Head of caudate nucleus (tissue), 42 donors: Measurements from ENCODE around the gene BSND.

Experiments used
- DNase-seq, 42 donors: peaks; one replicate each; pipeline versions ENCODE4 v3.0.0 to v3.0.0-alpha.2; 2020 to 2021; ENCODE audit warnings: mixed read lengths in 7 of 42
- intact Hi-C: fragments of 100-400 bp; cut with DNase I; formaldehyde crosslinking; loops from one replicate; pipeline ENCODE4 v1.15.0; 2022

BSND gene

DNA sequence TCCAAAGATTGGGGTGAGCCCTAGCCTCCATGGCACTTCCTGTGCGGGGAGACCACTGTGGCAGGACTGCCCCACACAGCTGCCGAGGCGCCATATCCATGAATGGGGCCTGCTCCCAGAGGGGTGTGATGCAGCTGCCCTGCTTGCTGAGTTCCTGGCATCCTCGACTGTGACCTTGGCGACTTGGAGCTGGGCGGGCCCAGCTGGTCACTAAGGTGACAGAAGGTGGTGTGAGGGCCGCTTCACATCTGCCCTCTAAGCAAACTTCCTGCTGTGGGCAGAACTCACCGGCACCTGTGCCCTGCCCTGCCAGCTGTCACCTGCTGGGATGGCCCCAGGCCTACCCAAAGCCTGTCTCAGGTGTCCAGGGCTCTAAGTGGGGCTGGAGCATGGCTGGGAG is 9.3 kb upstream of the BSND start:
- intact Hi-C loops: no loop called here
- DNase-seq: no peak

DNA sequence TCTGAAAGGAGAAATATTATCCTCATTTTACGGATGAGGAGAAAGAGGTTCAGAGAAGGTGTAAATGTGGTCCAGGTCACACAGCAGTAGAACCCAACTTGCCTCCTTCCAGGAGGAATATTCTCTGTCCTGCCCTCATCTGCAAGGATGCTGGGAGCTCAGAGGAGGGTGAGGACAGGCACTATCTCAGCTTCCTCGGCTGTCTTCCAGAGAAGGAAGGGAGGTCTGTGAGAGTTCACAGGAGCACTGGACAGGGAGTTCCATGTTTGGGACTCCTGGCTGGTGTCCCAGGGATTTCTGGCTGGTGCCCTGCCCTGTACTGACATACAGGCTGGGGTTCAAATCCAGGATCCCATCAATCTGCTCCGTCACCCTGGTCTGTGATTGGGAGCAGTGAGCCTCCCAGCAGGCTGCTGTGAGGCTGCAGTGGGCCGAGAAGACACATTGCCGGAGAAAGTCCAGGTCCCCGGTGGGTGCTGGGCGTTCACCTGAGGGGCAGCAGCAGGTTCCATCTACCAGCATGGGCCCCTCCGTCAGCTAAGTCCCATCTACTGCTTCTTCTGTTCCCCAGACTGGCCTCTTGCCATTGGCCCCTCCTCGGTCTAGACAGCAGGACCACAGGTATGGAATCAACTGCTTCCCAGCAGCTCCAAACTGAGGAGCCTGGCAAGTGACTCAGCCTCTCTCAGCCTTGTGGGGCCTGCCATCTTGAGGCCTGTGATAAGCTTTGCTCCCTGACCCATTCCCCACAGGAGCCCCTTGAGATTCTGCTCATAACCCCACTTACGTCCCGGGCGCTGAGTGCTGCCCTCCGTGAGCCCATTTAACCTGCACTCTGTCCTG is 8.5 kb upstream of the BSND start:
- no peak for DNase-seq
- intact Hi-C loops: no loop called here

DNA sequence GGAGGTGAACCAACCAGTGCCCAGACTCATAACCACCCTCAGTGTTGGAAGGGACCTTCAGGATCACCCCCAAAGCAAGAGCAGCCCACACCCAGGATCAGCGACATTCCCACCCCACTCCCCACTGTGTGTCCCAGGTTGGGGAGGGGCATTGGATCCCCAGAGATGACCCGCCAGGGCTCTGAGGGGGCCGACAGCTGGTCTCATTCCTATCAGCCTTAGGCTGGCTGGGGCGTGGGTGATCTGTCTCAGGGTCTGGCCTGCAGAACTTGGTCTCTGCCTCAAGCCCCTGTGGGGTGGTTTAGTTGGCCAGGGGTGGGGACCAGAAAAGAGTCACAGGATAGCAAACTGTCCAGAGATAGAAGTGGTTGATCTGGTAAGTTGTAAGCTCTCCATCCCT is 7.8 kb upstream of the BSND start:
- intact Hi-C loops: no loop called here
- no peak for DNase-seq

DNA sequence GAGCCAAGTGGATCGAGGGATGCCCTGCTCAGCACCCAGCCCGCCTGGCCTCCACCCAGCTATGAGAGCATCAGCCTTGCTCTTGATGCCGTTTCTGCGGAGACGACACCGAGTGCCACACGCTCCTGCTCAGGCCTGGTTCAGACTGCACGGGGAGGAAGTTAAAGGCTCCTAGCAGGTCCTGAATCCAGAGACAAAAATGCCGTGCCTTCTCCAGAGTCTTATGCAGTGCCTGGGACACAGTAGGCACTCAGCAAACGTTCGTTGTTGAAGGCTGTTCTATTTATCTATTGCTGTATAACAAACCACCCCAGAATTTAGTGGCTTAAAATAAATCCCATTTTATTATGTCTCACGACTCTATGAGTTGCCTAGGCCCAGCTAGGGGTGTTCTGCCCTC is 6.8 kb upstream of the BSND start:
- no peak for DNase-seq
- intact Hi-C loops: no loop called here

GRCh38 chr1:54993140-54993539 is 5.6 kb upstream of the BSND start:
- intact Hi-C loops: no loop called here
- no peak for DNase-seq

DNA sequence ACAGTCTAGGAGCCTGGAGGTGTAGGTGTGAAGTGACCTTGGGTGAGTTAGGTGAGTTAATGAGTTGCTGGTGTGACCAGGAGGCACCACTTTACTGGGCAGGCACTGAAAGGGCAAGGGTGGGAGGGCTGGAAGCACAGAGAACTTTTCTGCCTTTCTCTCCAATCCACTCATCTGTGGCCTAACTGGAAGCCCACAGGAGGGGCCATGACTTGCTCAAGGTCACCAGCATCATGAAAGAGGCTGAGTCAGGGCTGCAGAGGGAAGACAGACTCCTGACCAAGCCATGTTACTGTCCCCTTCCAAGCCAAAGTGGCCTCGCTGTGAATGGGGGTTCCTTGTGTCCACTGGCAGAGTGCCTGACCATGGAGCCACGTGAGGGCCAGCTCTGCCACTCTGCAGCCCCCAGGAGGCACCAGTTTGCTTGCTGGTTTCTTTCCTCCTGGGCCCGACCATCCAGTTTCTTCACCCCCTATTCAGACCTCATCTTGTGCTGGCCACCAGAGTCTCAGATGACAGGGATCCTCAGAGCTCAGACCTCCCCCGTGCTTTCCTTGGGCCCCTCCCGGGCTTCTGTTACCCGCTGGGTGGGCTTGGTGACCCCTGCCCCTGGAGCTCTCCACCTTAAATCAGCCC is 4.3 kb upstream of the BSND start:
- intact Hi-C loops: no loop called here
- no peak for DNase-seq

DNA sequence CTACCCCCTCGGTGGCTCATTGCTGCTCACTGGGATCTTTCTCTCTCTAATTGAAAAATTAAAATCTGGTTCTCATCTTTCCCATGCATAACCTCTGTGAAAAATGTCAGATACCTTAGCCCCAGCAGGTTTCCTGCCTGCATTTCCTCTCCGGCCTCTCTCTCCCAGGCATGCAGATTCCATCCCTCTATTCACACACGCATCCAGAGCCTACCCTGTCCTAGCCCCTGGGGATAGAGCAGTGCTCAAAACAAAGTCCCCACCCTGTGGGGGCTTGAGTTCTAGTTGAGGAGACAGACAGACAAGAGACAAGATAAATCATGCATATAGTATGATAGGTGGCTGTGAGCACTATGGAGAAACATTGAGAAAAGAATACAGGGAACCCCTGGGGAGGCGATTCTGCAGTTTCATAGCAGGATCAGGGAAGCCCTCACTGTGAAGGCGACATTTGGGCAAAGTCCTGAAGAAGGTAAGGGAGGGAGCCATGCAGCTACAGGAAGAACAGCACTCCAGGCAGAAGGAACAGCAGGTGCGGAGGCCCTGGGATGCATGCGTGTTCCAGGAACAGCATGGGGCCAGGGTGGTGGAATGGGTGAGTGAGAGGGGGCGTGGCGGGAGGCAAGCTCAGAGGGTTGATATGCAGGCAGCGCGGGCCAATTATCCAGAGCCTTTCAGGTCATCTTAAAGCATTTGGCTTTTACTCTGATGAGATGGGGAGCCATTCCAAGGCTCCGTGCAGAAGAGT is 3.5 kb upstream of the BSND start:
- intact Hi-C loops: no loop called here
- DNase-seq: no peak

DNA sequence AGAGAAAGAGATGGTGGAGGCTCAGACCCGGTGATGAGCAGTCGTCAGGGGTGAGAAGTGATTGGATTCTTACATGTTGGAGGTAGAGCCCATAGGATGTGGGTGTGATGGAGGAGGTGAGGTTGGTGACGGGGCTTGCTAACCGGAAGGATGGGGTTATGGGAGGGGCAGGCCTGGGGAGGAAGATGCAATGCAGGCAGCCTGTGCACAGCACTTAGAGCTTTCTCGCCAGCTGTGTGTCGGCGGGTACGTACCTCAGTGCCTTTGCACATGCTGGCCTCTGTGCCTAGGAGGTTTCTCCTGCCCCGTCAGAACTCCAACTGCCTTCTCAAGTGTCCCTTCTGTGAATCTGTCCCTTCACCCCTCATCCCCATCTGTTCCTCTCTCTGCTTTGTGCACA is 2.9 kb upstream of the BSND start:
- intact Hi-C loops: loop anchor here (2.0 kb wide), 1 partner anchor 51 kb away; no protein-coding TSS in a partner anchor
- no peak for DNase-seq

GRCh38 chr1:54996359-54996868 is 2.3 kb upstream of the BSND start:
- intact Hi-C loops: loop anchor here (2.0 kb wide), 1 partner anchor 52 kb away; no protein-coding TSS in a partner anchor
- DNase-seq: peak in 41 of 42 donors; percentile 45 to 89 (median 77)

DNA sequence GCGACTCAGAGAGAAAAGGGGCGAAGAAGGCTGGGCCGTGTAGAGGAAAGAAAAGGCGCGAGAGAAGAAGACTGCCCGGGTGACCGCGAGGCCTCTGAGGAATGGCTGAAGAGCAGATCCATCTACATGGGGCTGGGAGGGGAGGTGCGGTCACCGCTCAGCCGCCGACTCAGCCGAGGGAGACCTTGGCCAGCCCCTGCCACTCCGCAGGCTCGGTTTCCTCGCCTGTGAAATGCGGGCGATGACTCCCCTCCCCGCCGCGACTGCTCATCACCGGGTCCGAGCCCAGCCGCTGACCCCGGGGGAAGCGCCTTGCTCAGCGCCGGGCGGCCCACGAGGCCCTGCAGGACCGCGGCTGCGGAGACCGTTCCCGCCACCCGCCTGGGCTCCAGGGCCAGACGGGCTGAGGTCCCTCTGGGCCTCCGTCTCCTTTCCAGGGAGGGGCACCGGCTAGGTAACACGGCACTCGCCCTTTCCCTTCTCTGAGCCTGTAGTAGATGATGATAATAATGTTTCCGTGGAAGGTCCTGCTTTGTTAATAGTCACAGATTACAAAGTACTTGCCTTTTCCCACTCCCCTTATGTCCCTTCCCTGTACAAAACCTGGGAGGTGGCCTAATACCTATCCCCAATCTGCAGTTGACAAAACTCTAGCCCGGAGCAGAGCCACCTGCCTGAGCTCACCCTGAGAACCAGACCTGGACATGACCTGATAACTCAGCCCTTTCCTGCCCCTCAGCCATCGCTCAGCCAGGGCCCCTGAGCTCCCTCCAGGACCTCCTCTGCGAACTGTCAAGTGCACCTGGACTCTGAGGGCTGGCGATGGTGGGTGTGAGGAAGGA is 1.6 kb upstream of the BSND start:
- intact Hi-C loops: loop anchor here (2.0 kb wide), 1 partner anchor 52 kb away; no protein-coding TSS in a partner anchor
- DNase-seq: no peak

DNA sequence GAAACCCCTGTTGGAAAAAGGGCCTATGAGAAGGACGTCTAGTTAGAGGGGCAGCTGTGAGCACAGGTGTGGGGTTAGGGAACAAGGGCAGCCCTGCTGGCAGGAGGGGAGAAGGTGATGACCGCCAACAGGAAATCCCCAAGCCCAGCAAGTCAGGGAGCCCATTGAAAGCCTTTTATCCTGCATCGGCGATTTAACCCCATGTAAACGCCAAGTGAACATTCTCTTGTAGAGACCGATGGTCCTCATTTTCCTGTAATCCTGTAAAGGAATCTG is 1.1 kb upstream of the BSND start:
- intact Hi-C loops: loop anchor here (2.0 kb wide), 1 partner anchor 53 kb away; no protein-coding TSS in a partner anchor
- DNase-seq: no peak

DNA sequence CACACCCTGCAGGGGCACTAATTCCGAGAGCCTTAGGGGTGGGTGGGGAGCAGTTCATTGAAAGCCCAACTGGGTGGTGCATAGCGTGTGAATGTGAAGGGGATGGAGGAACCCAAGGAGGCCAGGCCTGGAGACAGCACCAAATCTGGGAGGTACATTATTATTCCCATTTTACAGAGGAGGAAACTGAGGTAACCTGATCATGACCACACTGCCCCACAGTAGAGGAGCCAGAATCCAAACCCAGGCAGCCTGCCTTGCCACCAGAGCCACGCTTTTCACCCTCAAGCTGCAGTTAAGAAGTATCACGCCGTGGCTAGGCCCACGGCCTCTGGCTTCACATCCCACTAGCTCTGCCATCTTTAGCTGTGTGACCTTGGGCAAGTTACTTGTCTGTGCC is 633 bp upstream of the BSND start:
- no peak for DNase-seq
- intact Hi-C loops: no loop called here

DNA sequence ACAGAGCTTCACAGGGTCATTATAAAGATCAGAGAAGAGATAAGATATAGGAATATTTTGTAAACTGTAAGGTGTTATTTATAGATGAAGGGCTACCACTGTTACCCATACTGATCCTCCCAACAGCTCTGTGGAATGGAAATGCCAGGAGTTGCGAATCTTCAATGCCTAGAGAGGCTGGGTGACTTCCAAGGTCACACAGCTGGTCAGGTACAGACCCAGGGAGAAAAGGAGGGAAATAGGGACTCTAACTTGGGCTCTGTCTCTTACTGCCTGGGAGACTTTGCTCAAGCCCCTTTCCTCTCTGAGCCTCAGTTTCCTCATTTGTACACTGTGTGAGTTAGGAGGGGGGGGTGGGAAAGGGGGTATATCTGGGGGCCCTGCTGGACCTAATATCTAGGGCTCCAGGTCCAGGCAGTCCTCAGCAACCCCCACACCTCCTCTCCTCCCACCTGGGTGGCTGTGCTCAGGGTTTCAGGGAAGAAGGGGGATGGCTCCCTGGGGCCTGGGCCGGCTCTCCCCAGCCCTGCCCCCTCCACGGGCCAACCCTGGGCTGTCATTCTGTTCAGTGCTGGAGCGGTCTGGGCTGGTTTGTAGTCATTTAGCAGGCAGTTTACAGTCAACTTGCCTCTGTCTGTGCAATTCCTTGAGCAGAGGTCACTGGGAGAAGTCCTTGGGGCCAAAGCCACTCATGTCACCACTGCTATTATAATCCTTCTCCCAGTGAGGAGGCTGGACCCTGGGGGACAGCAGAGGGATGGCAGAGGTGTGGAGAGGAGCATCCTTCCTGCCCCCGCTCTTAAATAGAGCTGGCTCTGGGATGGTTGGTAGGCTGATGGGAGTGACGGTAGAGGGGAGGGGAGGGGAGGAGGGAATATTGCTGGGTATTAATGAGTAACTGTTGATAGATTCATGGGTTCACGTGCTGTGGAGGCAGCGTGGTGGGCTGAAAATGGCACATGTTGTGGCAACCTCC is 1.7 kb downstream of the BSND start:
- no peak for DNase-seq
- intact Hi-C loops: no loop called here

DNA sequence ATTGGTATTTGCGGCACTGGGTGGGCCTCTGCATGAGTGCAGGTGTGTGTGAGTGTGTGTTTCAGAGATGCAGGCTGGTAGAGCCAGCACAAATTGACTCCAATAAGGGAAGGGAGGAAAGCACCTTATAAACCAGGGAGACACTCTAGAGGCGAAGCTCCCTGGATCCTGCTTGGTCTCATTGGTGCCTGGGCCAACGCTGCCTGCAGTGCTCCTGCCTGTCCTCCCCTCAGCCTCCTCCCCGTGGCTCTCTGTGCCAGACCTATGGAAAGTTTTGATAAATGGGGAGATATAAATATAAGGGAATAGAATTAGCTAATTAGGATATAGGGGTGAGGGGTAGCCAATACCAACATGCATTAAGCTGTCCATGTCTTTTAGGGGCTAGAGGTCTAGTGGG is 2.6 kb downstream of the BSND start:
- intact Hi-C loops: no loop called here
- no peak for DNase-seq

- intact Hi-C loops: no loop called here
- DNase-seq: no peak
Measured at GRCh38 chr1:55002686-55003085, 4.0 kb downstream of the BSND start.

DNA sequence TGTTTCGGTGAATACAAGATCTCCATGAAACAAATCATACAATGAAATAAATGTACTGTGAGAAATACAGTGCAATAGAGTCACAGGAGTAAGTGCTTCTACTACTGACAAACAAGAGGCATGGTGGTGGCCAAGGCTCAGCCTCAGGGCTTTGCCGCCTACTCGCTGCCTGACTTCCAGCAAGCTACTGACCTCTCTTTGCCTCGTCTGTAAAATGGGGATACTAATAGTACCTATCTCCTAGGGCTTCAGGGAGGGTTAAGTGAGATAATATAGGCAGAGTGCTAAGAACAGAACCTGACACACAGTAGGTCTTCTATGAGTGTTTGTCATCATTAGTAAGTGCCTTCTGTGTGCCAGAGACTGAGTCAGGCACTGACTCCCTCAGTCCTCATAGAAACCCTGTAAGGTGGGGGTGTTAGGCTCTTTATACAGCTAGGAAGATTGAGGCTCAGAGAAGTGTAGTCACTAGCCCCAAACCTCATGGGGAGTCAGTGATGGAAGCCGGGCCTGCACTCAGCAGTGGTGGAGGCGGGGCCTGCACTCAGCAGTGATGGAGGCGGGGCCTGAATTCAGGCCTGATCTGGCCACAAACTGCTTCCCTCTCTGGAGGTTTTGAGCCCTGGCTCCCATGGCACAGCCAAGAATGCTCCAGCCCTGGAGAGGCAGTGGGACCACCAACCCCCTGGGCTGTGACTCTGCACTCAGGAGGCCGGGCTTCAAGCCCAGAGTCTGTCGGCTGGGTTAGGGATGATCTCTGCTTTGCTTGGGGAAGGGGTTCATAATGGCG is 6.8 kb downstream of the BSND start:
- intact Hi-C loops: no loop called here
- no peak for DNase-seq

DNA sequence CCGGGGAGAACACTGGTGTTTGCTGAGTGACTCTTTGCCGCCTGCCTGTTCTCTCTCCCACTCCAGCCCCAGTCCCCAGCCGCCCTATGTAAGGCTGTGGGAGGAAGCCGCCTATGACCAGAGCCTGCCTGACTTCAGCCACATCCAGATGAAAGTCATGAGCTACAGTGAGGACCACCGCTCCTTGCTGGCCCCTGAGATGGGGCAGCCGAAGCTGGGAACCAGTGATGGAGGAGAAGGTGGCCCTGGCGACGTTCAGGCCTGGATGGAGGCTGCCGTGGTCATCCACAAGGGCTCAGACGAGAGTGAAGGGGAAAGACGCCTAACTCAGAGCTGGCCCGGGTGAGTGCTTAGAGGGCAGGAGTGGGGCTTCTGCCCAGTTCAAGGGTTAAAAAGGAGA is 8.2 kb downstream of the BSND start:
- DNase-seq: no peak
- intact Hi-C loops: no loop called here
